A549 (cell line): ENCODE data around the gene TMEM18. TPM values are rescaled to one million over a fixed set of nuclear protein-coding genes. Genes with fewer than 3 reads are reported as not detected.

Source experiments
- ATAC-seq, 2 experiments: fragments of 200-7000 bp in 1 of 2; fragments of >200 bp in 1 of 2; cut with Nextera tagmentation in 1 of 2; cut with Tn5 transposase in 1 of 2; 3 replicates each; pipeline versions ENCODE4 v1.8.0 to v1.9.1; 2018 to 2020; ENCODE audit warnings: mild to moderate bottlenecking in 1 of 2, moderate library complexity in 1 of 2
- CTCF ChIA-PET: fragments of 300-600 bp; sonication (Branson Sonifier 250); formaldehyde crosslinking; extraction: SDS; loops from one replicate; lab custom pipeline; 2021; ENCODE audit warnings: antibody characterized with exemption, inconsistent platforms; lab: Yijun Ruan, JAX
- POLR2A ChIA-PET: fragments of 350-600 bp; formaldehyde crosslinking; extraction: SDS; loops from one replicate; lab custom pipeline; 2021; ENCODE audit warnings: antibody characterized with exemption, inconsistent platforms; lab: Yijun Ruan, JAX
- DNase-seq, 2 experiments: peaks; one replicate each; pipeline versions ENCODE4 v3.0.0 to v3.0.0-alpha.2; 2011 to 2016; ENCODE audit warnings: low read depth in 1 of 2, low spot score in 1 of 2
- FAIRE-seq: peaks from 2 replicates; lab custom pipeline; 2011; peaks lifted over from hg19 to GRCh38; lab: Jason Lieb, UNC
- H3K27ac ChIP-seq, 2 experiments: fragments of >200 bp; sonication (Bioruptor Twin); formaldehyde crosslinking; 3 replicates each; pipeline ENCODE4 v1.5.1; 2016 to 2017
- H3K4me1 ChIP-seq: fragments of >200 bp; sonication (Bioruptor Twin); formaldehyde crosslinking; 3 replicates; pipeline ENCODE4 v1.6.1; 2016
- H3K4me2 ChIP-seq: fragments of >200 bp; sonication (Bioruptor Twin); formaldehyde crosslinking; 3 replicates; pipeline ENCODE4 v1.6.1; 2016
- H3K4me3 ChIP-seq: fragments of >200 bp; sonication (Bioruptor Twin); formaldehyde crosslinking; 3 replicates; pipeline ENCODE4 v1.5.1; 2016
- H3K9me3 ChIP-seq: fragments of >200 bp; sonication (Bioruptor Twin); formaldehyde crosslinking; 3 replicates; pipeline ENCODE4 v1.6.1; 2016
- CBX2 ChIP-seq: fragments of 200-600 bp; sonication (generic); IDR thresholded peaks from 2 replicates; pipeline ENCODE4 v1.6.1; 2016; ENCODE audit warnings: low read depth, mild to moderate bottlenecking, borderline replicate concordance
- CBX8 ChIP-seq: fragments of 200-600 bp; sonication (generic); IDR thresholded peaks from 2 replicates; pipeline ENCODE4 v1.6.1; 2016
- CHD4 ChIP-seq: fragments of 200-600 bp; sonication (generic); IDR thresholded peaks from 2 replicates; pipeline ENCODE4 v1.6.1; 2016; ENCODE audit warnings: antibody characterized with exemption, mild to moderate bottlenecking, borderline replicate concordance
- EHF ChIP-seq: fragments of 250-450 bp; sonication (Bioruptor Pico); IDR thresholded peaks from 2 replicates; pipeline ENCODE4 v1.5.0; 2020; ENCODE audit warnings: mild to moderate bottlenecking
- EHMT2 ChIP-seq: fragments of 200-600 bp; sonication (generic); IDR thresholded peaks from 2 replicates; pipeline ENCODE4 v1.6.1; 2016; ENCODE audit warnings: antibody characterized with exemption, low read depth, mild to moderate bottlenecking, moderate library complexity
- ESRRA ChIP-seq: fragments of 150-350 bp; IDR thresholded peaks from 2 replicates; pipeline ENCODE4 v1.6.1; 2014; ENCODE audit warnings: mild to moderate bottlenecking, low read length, borderline replicate concordance
- FOSB ChIP-seq: fragments of 250-450 bp; sonication (Bioruptor Pico); IDR thresholded peaks from 2 replicates; pipeline ENCODE4 v1.5.0; 2020; ENCODE audit warnings: mild to moderate bottlenecking, moderate library complexity
- GATA3 ChIP-seq: IDR thresholded peaks from 2 replicates; pipeline ENCODE4 v1.6.1; 2012; ENCODE audit warnings: borderline replicate concordance
- HDAC2 ChIP-seq: fragments of 200-600 bp; sonication (generic); IDR thresholded peaks from 2 replicates; pipeline ENCODE4 v1.6.1; 2016
- HOXA7 ChIP-seq: fragments of 250-450 bp; sonication (Bioruptor Pico); IDR thresholded peaks from 2 replicates; pipeline ENCODE4 v1.5.0; 2020; ENCODE audit warnings: mild to moderate bottlenecking, moderate library complexity
- HOXB5 ChIP-seq: fragments of 250-450 bp; sonication (Bioruptor Pico); IDR thresholded peaks from 2 replicates; pipeline ENCODE4 v1.5.0; 2020; ENCODE audit warnings: mild to moderate bottlenecking, moderate library complexity
- MYC ChIP-seq: IDR thresholded peaks from 2 replicates; pipeline ENCODE4 v1.6.1; 2012; ENCODE audit warnings: mild to moderate bottlenecking, inconsistent platforms, low read length, improper control_type of control experiment, borderline replicate concordance
- NFE2L2 ChIP-seq: fragments of 150-350 bp; conservative IDR thresholded peaks from 2 replicates; pipeline ENCODE4 v1.6.1; 2014; ENCODE audit warnings: low read length
- NPAS2 ChIP-seq: fragments of 250-450 bp; sonication (Bioruptor Pico); IDR thresholded peaks from 2 replicates; pipeline ENCODE4 v1.8.0; 2022; ENCODE audit warnings: mild to moderate bottlenecking, moderate library complexity, borderline replicate concordance
- POLR2A ChIP-seq: IDR thresholded peaks from 2 replicates; pipeline ENCODE4 v1.6.1; 2012; ENCODE audit warnings: mild to moderate bottlenecking, low read length
- POLR2AphosphoS2 ChIP-seq: conservative IDR thresholded peaks from 2 replicates; pipeline ENCODE4 v1.6.1; 2012; ENCODE audit warnings: low read length, improper control_type of control experiment, inconsistent platforms
- RNF2 ChIP-seq: fragments of 200-600 bp; sonication (generic); IDR thresholded peaks from 2 replicates; pipeline ENCODE4 v1.6.1; 2016; ENCODE audit warnings: low read depth, mild to moderate bottlenecking, antibody characterized with exemption, moderate library complexity, borderline replicate concordance
- TFCP2L1 ChIP-seq: fragments of 250-450 bp; sonication (Bioruptor Pico); IDR thresholded peaks from 2 replicates; pipeline ENCODE4 v1.5.0; 2021; ENCODE audit warnings: mild to moderate bottlenecking
- TP53 ChIP-seq: fragments of 250-450 bp; sonication (Bioruptor Pico); IDR thresholded peaks from 2 replicates; pipeline ENCODE4 v1.5.0; 2021; ENCODE audit warnings: mild to moderate bottlenecking, moderate library complexity
- ZFP36 ChIP-seq: fragments of 450-650 bp; IDR thresholded peaks from 2 replicates; pipeline ENCODE4 v1.6.1; 2014; ENCODE audit warnings: borderline replicate concordance; ENCODE audit not compliant: partially characterized antibody
- ZNF302 ChIP-seq: fragments of 250-450 bp; sonication (Bioruptor Pico); IDR thresholded peaks from 2 replicates; pipeline ENCODE4 v1.9.0; 2021; ENCODE audit warnings: inconsistent platforms, mild to moderate bottlenecking, moderate library complexity
- WGBS: methylation state at CpG from one replicate; pipeline ENCODE4 v1.1.6; 2017; ENCODE audit errors: missing lambda C conversion rate; 5-methylcytosine and 5-hydroxymethylcytosine counted together
- polyA plus RNA-seq, 4 experiments: library from polyadenylated mRNA; depleted of rRNA in 3 of 4; stranded (reverse); fragments of >200 nt; fragmentation: RNase III in 1 of 4; extraction: RNeasy Plus Mini Kit Qiagen cat#74134 plus additional on column Dnase treatment in 1 of 4; gene quantifications; 2 replicates in 3 of 4; 3 replicates in 1 of 4; pipeline ENCODE4 v1.2.3, GENCODE V29; 2011 to 2017
- TF ChIP-seq, protein P1 (sequence below): fragments of 450-650 bp; IDR thresholded peaks from 2 replicates; pipeline ENCODE4 v1.6.1; 2014; ENCODE audit warnings: antibody characterized with exemption
- TF ChIP-seq, protein P2 (sequence below): fragments of 250-450 bp; sonication (Bioruptor Pico); IDR thresholded peaks from 2 replicates; pipeline ENCODE4 v1.5.0; 2021; ENCODE audit warnings: mild to moderate bottlenecking, moderate library complexity, borderline replicate concordance
- TF ChIP-seq, protein P3 (sequence below): fragments of 250-450 bp; sonication (Bioruptor Pico); IDR thresholded peaks from 2 replicates; pipeline ENCODE4 v1.5.0; 2020; ENCODE audit warnings: low read depth, mild to moderate bottlenecking, moderate library complexity
- TF ChIP-seq, protein P4 (sequence below): fragments of 150-350 bp; IDR thresholded peaks from 2 replicates; pipeline ENCODE4 v1.6.1; 2014; ENCODE audit warnings: low read depth, mild to moderate bottlenecking, low read length
- TF ChIP-seq, protein P5 (sequence below): fragments of >200 bp; sonication (Bioruptor Twin); formaldehyde crosslinking; IDR thresholded peaks from 2 replicates; pipeline ENCODE4 v1.6.1; 2016

The TMEM18 gene
- polyA plus RNA-seq, 2 of the 4 experiments (the other 2 are of a cell fraction), result 35.6 to 75.0 TPM

DNA sequence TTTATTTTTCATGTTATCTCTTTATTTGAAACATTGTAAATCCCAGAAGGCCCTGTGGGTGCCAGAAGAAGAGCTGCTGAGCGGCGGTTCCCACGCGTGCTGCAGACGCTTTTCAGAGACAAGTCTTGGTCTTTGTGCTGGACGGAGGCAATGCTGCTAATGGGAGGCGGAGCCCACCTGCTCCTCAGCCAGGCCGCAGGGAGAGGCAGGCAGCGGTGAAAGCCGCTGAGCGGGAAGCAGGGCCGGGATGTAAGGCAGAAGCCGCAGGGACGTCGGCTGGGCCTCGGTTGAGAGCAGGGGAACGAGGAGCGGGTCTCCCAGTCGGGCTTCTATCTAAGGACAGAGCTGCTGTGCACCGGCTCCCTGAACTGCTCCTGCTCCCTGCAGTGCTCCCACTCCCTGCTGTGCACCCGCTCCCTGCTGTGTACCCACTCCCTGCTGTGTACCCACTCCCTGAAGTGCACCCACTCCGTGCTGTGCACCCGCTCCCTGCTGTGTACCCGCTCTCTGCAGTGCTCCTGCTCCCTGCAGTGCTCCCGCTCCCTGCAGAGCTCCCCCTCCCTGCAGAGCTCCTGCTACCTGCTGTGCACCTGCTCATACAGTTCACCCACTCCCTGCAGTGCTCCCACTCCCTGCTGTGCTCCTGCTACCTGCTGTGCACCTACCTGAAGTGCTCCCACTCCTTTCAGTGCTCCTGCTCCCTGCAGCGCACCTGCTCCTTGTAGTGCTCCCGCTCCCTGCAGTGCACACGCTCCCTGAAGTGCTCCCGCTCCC, 16.4 kb downstream of the TMEM18 start:
- 83% methylated on average over 25 of the region's 29 CpGs for WGBS
- POLR2A ChIA-PET, result no interaction called here
- no peak for DNase-seq
- TF ChIP-seq CBX8 (no peak), NPAS2 (CRISPR knock-in tag) (no peak), POLR2A (no peak), POLR2AphosphoS2 (no peak), RNF2 (no peak), HDAC2 (no peak), CHD4 (no peak), ZNF302 (no peak)
- TF ChIP-seq, protein P1, sequence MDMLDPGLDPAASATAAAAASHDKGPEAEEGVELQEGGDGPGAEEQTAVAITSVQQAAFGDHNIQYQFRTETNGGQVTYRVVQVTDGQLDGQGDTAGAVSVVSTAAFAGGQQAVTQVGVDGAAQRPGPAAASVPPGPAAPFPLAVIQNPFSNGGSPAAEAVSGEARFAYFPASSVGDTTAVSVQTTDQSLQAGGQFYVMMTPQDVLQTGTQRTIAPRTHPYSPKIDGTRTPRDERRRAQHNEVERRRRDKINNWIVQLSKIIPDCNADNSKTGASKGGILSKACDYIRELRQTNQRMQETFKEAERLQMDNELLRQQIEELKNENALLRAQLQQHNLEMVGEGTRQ, result no peak
- TF ChIP-seq, protein P2, sequence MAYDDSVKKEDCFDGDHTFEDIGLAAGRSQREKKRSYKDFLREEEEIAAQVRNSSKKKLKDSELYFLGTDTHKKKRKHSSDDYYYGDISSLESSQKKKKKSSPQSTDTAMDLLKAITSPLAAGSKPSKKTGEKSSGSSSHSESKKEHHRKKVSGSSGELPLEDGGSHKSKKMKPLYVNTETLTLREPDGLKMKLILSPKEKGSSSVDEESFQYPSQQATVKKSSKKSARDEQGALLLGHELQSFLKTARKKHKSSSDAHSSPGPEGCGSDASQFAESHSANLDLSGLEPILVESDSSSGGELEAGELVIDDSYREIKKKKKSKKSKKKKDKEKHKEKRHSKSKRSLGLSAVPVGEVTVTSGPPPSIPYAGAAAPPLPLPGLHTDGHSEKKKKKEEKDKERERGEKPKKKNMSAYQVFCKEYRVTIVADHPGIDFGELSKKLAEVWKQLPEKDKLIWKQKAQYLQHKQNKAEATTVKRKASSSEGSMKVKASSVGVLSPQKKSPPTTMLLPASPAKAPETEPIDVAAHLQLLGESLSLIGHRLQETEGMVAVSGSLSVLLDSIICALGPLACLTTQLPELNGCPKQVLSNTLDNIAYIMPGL (CRISPR knock-in tag), result no peak
- TF ChIP-seq, all 56 proteins: peak for 0
- CTCF ChIA-PET, result no interaction called here
- Histone ChIP-seq H3K4me1 (no peaks in the 10 kb centered on the region), H3K4me3 (no peak overlapping the region), H3K4me2 (no peak overlapping the region), H3K27ac (no peak overlapping the region), H3K9me3 (peaks cover 16% of the 10 kb centered on the region)
- ATAC-seq, result peak in 1 of 2 experiments; percentile 12; a peak in 3 of 6 replicates
- FAIRE-seq, result no peak

DNA sequence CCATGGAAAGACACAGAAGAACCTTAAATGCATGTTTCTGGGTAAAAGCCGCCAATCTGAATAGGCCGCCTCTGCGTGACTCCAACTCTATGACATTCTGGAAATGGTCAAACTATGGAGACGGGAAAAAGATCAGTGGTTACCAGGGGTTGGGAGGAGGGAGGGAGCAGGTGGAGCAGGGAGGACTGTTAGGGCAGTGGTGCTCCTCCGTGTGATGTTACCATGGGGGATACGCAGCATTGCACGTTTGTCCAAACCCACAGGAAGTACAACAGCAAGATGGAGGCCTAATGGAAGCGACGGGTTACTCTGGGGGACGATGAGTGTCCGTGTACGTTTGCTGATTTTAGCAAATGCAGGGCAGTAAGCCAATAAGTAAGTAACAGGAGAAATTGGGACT, 17.2 kb downstream of the TMEM18 start:
- POLR2A ChIA-PET, result no interaction called here
- Histone ChIP-seq H3K4me3 (no peak overlapping the region), H3K4me1 (no peaks in the 10 kb centered on the region), H3K4me2 (no peak overlapping the region), H3K27ac (no peak overlapping the region), H3K9me3 (peaks cover 9% of the 10 kb centered on the region)
- TF ChIP-seq TFCP2L1 (CRISPR knock-in tag) (no peak), POLR2A (no peak), EHF (CRISPR knock-in tag) (no peak), ESRRA (no peak), EHMT2 (no peak), ZFP36 (no peak), NFE2L2 (no peak), FOSB (CRISPR knock-in tag) (no peak), CBX2 (no peak), GATA3 (no peak), HOXA7 (CRISPR knock-in tag) (no peak), HOXB5 (CRISPR knock-in tag) (no peak), MYC (no peak), TP53 (CRISPR knock-in tag) (no peak), NPAS2 (CRISPR knock-in tag) (no peak)
- TF ChIP-seq, protein P3, sequence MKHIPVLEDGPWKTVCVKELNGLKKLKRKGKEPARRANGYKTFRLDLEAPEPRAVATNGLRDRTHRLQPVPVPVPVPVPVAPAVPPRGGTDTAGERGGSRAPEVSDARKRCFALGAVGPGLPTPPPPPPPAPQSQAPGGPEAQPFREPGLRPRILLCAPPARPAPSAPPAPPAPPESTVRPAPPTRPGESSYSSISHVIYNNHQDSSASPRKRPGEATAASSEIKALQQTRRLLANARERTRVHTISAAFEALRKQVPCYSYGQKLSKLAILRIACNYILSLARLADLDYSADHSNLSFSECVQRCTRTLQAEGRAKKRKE (CRISPR knock-in tag), result no peak
- TF ChIP-seq, protein P4, sequence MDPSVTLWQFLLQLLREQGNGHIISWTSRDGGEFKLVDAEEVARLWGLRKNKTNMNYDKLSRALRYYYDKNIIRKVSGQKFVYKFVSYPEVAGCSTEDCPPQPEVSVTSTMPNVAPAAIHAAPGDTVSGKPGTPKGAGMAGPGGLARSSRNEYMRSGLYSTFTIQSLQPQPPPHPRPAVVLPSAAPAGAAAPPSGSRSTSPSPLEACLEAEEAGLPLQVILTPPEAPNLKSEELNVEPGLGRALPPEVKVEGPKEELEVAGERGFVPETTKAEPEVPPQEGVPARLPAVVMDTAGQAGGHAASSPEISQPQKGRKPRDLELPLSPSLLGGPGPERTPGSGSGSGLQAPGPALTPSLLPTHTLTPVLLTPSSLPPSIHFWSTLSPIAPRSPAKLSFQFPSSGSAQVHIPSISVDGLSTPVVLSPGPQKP, result no peak
- TF ChIP-seq, protein P2 (CRISPR knock-in tag), result no peak
- TF ChIP-seq, protein P5, sequence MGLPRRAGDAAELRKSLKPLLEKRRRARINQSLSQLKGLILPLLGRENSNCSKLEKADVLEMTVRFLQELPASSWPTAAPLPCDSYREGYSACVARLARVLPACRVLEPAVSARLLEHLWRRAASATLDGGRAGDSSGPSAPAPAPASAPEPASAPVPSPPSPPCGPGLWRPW, result no peak
- CTCF ChIA-PET, result no interaction called here
- 75% methylated on average over 12 of the region's 12 CpGs for WGBS
- no peak for DNase-seq
- no peak for FAIRE-seq
- ATAC-seq, result no peak
